T1000 (cell line): ENCODE data around the gene ATP10B.

Experiments
- DNase-seq: peaks from one replicate; lab custom pipeline; 2025; ENCODE audit warnings: mixed read lengths; lab: John Stamatoyannopoulos, UW

The ATP10B gene

DNA sequence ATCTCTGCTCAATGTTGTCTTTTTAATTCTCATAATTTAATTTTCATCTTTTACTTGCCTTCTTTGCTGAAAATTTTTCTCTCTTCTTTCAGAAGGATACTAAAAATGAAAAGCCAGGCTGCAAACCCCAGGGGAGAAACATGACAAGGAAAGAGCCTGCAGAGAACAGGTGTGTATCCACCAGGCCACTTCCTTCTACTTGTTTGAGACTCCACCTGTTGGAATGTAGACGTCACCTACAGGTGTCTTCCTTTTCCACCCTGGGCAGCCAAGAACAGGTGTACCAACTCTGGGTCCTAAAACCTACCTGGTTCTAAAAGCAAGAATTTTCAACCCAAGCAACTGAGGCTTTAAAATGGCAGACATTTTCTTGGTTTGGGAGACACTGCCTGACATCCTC is 166.8 kb downstream of the ATP10B start:
- no peak for DNase-seq

DNA sequence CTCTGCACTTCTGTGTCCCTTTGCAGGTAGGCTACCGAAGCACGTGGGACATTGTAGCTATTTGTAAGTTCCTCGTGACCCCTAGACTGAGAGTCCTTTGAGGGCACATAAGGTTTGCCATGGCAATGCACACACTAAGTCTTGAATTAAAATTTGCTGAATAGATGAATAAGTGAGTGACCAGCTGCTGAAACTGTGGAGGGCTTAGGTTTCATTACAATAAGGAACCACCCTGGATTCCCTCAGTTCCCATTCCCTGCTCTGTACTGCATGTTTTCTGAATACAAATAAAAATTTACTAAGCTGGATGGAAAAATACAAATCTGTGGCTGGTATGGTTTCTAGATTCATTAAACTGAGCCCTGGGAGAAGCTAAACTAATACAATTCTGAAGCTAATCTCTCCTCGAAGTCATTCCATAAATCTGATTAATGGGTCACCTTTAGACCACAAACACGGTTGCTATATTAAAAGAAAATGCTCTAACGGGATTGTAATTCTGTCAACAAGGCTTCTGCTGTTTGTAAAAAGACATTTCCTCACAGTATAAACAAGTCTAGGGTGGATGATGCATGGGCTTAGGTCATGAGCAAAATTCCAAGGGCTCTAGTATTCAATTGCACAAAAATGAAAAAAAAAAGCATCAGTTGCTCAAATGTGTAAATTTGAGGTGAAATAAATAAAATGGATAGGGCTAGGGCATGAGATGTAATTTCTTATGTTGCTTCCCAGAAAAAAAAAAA is 172.3 kb downstream of the ATP10B start:
- DNase-seq, result no peak

- DNase-seq, result no peak
Measured at GRCh38 chr5:160675988-160676387, 176.0 kb downstream of the ATP10B start.

- DNase-seq, result no peak
Measured at GRCh38 chr5:160674901-160675300, 177.1 kb downstream of the ATP10B start.

DNA sequence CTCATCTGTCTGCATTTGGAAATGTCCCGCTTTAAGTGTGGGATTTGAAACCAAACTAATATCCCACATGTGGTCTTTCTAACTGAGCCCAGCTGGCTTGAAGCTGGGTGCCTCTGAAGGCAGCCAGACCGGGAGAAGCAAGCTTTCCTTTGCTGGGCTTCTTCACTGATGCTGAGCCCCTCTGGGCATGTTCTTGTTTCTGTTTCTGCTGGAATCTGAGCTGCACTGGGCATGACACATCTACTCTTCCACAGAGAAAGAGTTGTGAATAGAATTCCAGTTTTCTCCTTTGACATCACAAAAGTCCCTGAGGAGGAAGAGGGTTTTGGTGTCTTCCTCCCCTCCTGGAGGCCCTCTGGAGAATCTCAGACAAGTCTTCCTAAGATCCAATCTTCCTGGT is 179.5 kb downstream of the ATP10B start:
- DNase-seq, result no peak

- DNase-seq, result no peak
Measured at GRCh38 chr5:160668356-160668755, 183.7 kb downstream of the ATP10B start.

GRCh38 chr5:160667160-160667559 is 184.9 kb downstream of the ATP10B start:
- no peak for DNase-seq

DNA sequence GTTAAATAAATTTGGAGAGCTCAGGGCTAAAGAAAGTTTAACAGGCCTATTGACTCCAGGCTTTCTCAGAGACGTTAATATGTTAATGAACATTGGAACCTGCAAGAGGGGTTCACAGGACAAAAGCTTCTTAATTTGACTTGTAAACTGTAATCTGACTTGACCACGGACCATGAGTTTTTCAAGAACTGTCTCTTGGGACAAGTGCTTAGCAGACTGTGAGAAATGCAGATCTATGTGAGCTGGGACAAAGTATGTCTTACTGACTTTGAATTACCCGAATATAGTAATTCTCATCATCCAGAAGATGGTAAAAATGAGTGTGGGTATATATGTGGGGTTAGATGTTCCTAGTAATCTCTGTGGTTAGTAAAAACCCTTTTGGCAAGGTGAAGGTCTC is 186.6 kb downstream of the ATP10B start:
- no peak for DNase-seq

- DNase-seq, result no peak
Measured at GRCh38 chr5:160660132-160660531, 191.9 kb downstream of the ATP10B start.

GRCh38 chr5:160657622-160658458 is 194.2 kb downstream of the ATP10B start:
- no peak for DNase-seq

GRCh38 chr5:160657068-160657507 is 194.9 kb downstream of the ATP10B start:
- no peak for DNase-seq

DNA sequence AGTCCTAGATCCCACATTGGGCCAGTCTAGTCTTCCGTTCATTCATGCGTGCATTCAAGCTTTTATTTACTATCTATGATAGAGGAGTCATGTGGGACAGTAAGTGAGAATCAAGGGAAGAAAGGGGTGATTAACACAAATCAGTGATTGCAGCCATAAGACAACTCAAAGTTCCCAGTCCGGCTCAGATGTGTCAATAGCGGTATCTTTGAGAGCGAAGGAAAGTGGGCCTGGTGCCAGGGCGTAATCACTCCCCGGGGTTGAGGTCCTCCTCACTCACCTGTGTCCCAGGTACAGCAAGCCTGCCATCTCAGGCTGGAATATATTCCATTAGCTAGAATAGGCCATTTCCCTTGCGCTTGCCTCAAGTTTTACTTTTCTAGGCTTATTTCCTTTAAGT is 196.3 kb downstream of the ATP10B start:
- DNase-seq, result no peak

- no peak for DNase-seq
Measured at GRCh38 chr5:160651692-160652645, 200.0 kb downstream of the ATP10B start.

DNA sequence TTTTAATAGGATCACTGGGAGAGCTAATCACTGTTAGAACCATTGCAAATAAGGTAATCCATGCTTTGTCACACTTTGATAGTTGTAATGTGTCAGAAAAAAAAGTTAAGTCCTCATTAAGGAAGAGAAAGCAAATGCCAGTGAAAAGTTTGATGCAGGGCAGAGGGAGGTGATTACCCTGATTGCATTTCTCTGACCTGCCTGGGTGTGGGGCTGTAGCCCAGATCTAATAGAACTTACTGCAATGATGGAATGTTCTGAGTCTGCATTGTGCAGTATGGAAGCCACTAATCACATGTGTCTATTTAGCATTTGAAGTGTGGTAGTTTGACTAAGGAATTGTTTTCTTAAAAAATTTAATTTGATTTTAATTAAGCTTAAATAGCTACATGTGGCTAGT is 202.7 kb downstream of the ATP10B start:
- DNase-seq, result no peak

DNA sequence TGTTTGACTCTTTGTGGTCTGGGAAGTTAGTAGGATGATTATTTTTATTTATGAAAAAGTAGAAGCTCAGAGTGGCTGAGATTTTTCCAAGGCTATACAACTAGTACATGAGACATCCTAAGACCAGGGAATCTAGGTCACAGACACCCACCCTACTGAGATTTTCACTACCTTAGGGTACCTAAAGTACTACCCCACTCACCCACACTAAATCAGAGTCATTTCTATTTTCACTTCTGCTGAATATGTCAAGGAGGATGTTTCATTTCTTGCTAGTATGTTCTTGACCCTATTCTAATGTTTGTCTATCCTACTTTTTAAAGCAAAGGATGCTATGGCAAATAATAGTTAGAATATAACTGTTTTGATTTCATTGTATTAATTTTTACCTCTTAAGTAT is 206.0 kb downstream of the ATP10B start:
- DNase-seq, result no peak

DNA sequence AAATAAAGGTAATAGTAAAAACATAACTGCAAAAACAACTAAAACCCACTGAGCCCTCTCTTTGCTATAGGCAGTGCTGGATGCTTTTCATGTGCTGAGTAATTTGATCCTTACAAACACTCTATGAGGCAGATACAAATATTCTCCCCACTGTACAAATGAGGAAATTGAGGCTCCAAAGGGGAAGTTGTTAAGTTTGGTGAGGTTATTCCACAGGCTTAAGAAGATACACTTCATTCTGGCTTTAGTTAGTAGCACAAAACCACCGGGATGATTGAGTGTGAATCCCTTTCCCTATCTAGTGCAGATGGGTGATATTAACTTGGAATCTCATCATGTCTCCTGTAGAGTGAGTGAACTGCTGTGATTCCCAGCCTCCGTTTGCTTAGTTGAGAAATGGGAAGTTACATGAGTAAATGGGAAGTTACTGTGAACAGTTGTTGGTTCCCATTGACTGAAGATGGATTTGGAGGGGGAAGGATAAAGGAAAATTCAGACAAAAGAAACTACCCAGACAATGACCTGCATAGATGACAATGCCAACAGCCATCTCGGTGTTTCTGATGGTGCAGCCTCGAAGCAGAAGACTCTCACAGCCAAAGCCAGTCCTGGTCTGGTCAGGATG is 208.3 kb downstream of the ATP10B start:
- no peak for DNase-seq

GRCh38 chr5:160641405-160641804 is 210.6 kb downstream of the ATP10B start:
- DNase-seq, result no peak

- DNase-seq, result no peak
Measured at GRCh38 chr5:160640406-160640805, 211.6 kb downstream of the ATP10B start.

- no peak for DNase-seq
Measured at GRCh38 chr5:160638161-160638742, 213.8 kb downstream of the ATP10B start.

GRCh38 chr5:160637357-160638090 is 214.5 kb downstream of the ATP10B start:
- DNase-seq, result no peak

- no peak for DNase-seq
Measured at GRCh38 chr5:160635663-160636062, 216.3 kb downstream of the ATP10B start.
